Psoas muscle (tissue), 8 donors: Measurements from ENCODE around the gene HMCN2. TPM values are rescaled to one million over a fixed set of nuclear protein-coding genes. Genes with fewer than 3 reads are reported as not detected.

Experiments
- ATAC-seq, 4 donors: fragments of 200-7000 bp; cut with Tn5 transposase; one replicate each; pipeline ENCODE4 v1.9.1; 2020; ENCODE audit warnings: moderate library complexity in 3 of 4, mild to moderate bottlenecking in 2 of 4
- DNase-seq, 2 donors: peaks; one replicate each; pipeline ENCODE4 v3.0.0-alpha.2; 2020
- H3K27ac ChIP-seq: fragments of 200-600 bp; one replicate; pipeline ENCODE4 v1.8.0; 2022
- H3K27me3 ChIP-seq, 3 donors: fragments of 200-600 bp in 1 of 3; one replicate each; pipeline versions ENCODE4 v1.6.1 to v1.8.0; 2013 to 2022; ENCODE audit warnings: low read length in 2 of 3, mild to moderate bottlenecking in 2 of 3, moderate library complexity in 1 of 3; ENCODE audit not compliant: insufficient read depth in 3 of 3
- H3K36me3 ChIP-seq, 2 donors: fragments of 200-600 bp in 1 of 2; one replicate each; pipeline versions ENCODE4 v1.6.1 to v1.8.0; 2013 to 2022; ENCODE audit warnings: low read depth in 1 of 2, mild to moderate bottlenecking in 1 of 2, moderate library complexity in 1 of 2; ENCODE audit not compliant: insufficient read depth in 1 of 2
- H3K4me1 ChIP-seq: fragments of 200-600 bp; one replicate; pipeline ENCODE4 v1.8.0; 2022
- H3K4me3 ChIP-seq: fragments of 200-600 bp; one replicate; pipeline ENCODE4 v1.8.0; 2022; ENCODE audit warnings: mild to moderate bottlenecking
- H3K9me3 ChIP-seq: fragments of 200-600 bp; one replicate; pipeline ENCODE4 v1.8.0; 2022
- WGBS, 3 donors: extraction: QIAGEN DNeasy Blood & Tissue Kit; methylation state at CpG; one replicate each; pipeline versions ENCODE4 v1.1.6 to v1.1.7; 2013; 5-methylcytosine and 5-hydroxymethylcytosine counted together
- intact Hi-C, 2 donors: fragments of 100-400 bp; cut with DNase I; formaldehyde crosslinking; loops; one replicate each; pipeline versions ENCODE4 v1.11.0 to v1.14.2; 2022
- polyA plus RNA-seq, 3 donors: library from polyadenylated mRNA; stranded (reverse); fragments of 200-250 nt; gene quantifications; one replicate each; pipeline ENCODE4 v1.2.3, GENCODE V29; 2013
- total RNA-seq, 4 donors: library from RNA; stranded (reverse); fragmentation: NEBNext Ultra II Directional in 2 of 4; extraction: Animal tissue kit (Norgen Biotek cat#: 25700) in 2 of 4; gene quantifications; one replicate each; pipeline versions ENCODE4 v1.2.1 to v1.2.4, GENCODE V29; 2021 to 2023
- TF ChIP-seq, protein P1 (sequence below): fragments of 200-600 bp; IDR thresholded peaks from one replicate; pipeline ENCODE4 v1.8.0; 2022; ENCODE audit warnings: antibody characterized with exemption
- donor health status: healthy with polysubstance abuse.
- donor health status: DM: no; HTN: no; CAD: no; lungs with moderate emphysema.
- donor health status: Bipolar disorder and iron deficiency.
- donor health status: healthy.
- donor health status: DM: yes; HTN: yes; CAD: no.
- donor health status: DM: no; HTN: no; CAD: no.
- donor health status: DM: no; HTN: no; CAD: no.
- donor health status: DM: yes; HTN: yes; CAD: no.

The HMCN2 gene
- total and polyA plus RNA-seq, 7 donors, result 3.6 to 13.2 (median 6.7) TPM

DNA sequence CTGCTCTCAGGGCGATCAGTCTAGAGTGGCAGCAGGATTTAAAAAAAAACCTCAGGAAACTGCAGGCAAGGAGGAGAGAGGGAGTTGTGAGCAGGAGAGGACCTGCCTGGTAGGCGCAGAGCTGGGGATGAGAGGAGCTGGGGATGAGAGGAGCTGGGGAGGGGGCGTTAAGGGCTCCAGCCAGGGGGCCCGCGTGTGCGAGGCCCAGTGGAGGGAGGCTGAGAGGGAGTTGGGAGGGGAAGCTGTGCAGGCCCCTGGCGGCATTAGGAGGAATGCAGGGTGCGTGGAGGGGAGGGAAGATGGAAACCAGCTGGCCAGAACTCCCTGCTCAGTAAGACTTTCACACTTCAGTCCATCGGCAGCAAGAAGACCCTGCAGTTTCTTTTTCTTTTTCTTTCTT, 45.2 kb upstream of the HMCN2 start:
- TF ChIP-seq, protein P1, sequence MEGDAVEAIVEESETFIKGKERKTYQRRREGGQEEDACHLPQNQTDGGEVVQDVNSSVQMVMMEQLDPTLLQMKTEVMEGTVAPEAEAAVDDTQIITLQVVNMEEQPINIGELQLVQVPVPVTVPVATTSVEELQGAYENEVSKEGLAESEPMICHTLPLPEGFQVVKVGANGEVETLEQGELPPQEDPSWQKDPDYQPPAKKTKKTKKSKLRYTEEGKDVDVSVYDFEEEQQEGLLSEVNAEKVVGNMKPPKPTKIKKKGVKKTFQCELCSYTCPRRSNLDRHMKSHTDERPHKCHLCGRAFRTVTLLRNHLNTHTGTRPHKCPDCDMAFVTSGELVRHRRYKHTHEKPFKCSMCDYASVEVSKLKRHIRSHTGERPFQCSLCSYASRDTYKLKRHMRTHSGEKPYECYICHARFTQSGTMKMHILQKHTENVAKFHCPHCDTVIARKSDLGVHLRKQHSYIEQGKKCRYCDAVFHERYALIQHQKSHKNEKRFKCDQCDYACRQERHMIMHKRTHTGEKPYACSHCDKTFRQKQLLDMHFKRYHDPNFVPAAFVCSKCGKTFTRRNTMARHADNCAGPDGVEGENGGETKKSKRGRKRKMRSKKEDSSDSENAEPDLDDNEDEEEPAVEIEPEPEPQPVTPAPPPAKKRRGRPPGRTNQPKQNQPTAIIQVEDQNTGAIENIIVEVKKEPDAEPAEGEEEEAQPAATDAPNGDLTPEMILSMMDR, result no peak
- H3K4me3 ChIP-seq, result no peak overlapping the region
- intact Hi-C loops, result no loop called here
- no peak for ATAC-seq
- H3K4me1 ChIP-seq, result no peaks in the 10 kb centered on the region
- peaks cover 0 to 2% (median 0%) of the 10 kb centered on the region in 3 donors for H3K27me3 ChIP-seq
- no peaks in the 10 kb centered on the region for H3K36me3 ChIP-seq
- H3K9me3 ChIP-seq, result no peaks in the 10 kb centered on the region
- 38 to 45% (median 39%) methylated on average over 9 of the region's 9 CpGs for WGBS, 3 donors
- H3K27ac ChIP-seq, result no peak overlapping the region
- DNase-seq, result no peak

DNA sequence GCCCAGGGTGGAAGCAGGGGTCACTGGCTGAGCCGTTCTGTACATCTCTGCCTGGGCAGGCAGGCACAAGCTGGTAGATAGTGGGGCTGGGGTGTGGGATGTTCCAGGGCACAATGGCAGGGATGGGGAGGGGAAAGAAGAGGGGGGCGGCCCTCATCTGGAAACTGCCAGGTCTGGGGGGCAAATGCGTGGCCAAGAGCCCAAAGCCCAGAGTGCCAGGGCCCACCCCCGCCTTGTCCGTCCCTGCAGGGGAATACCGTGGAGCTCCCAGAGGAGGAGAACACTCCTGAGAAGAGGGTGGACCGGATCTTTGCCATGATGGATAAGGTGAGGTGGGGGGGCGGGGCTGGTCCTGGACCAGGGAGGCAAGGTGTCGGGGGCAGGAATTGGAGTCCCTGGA, 42.7 kb upstream of the HMCN2 start:
- no peaks in the 10 kb centered on the region for H3K4me1 ChIP-seq
- peaks cover 6% of the 10 kb centered on the region for H3K9me3 ChIP-seq
- TF ChIP-seq, protein P1, result no peak
- no peaks in the 10 kb centered on the region for H3K36me3 ChIP-seq
- DNase-seq, result no peak
- H3K27me3 ChIP-seq, result peaks cover 0 to 2% (median 0%) of the 10 kb centered on the region in 3 donors
- no peak overlapping the region for H3K27ac ChIP-seq
- H3K4me3 ChIP-seq, result no peak overlapping the region
- no peak for ATAC-seq
- intact Hi-C loops, result no loop called here
- 90 to 97% (median 94%) methylated on average over 8 to 9 of the region's 9 CpGs for WGBS, 3 donors

GRCh38 chr9:130225071-130225470, 40.5 kb upstream of the HMCN2 start:
- intact Hi-C loops, result no loop called here
- WGBS, 3 donors, result 83 to 94% (median 91%) methylated on average over 11 of the region's 11 CpGs
- H3K4me1 ChIP-seq, result no peaks in the 10 kb centered on the region
- TF ChIP-seq, protein P1, result no peak
- H3K27me3 ChIP-seq, result peaks cover 0 to 2% (median 0%) of the 10 kb centered on the region in 3 donors
- no peak overlapping the region for H3K4me3 ChIP-seq
- DNase-seq (no peak), ATAC-seq (no peak)
- peaks cover 9% of the 10 kb centered on the region for H3K9me3 ChIP-seq
- H3K27ac ChIP-seq, result no peak overlapping the region
- H3K36me3 ChIP-seq, result no peaks in the 10 kb centered on the region

DNA sequence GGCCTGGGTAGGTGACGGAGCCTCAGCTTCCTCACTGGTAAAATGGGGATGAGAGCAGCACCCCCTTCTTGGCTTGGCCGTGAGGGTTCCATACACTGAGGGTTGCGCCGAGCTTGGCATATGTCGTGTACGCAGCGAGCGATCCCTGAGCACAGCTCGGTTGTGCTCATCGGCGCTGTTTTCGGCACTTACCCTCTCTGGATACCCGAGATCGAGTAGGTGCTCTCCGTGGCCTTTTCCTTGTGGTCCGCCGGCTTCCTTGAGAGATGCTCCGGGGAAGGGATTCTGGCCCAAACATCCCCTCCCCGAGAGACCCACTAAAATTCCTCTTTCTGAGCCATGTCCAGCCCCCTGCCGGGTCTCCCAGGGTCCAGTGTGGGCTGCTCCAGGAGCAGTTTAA, 40.0 kb upstream of the HMCN2 start:
- peaks cover 9% of the 10 kb centered on the region for H3K9me3 ChIP-seq
- H3K4me3 ChIP-seq, result no peak overlapping the region
- H3K4me1 ChIP-seq, result no peaks in the 10 kb centered on the region
- peaks cover 0 to 2% (median 0%) of the 10 kb centered on the region in 3 donors for H3K27me3 ChIP-seq
- 95 to 96% (median 95%) methylated on average over 20 of the region's 20 CpGs for WGBS, 3 donors
- DNase-seq, result peak in 1 of 2 donors; percentile 37
- H3K36me3 ChIP-seq, result no peaks in the 10 kb centered on the region
- TF ChIP-seq, protein P1, result no peak
- no peak for ATAC-seq
- intact Hi-C loops, result no loop called here
- H3K27ac ChIP-seq, result no peak overlapping the region

- intact Hi-C loops, result no loop called here
- TF ChIP-seq, protein P1, result no peak
- H3K27ac ChIP-seq, result no peak overlapping the region
- 87 to 92% (median 91%) methylated on average over 12 of the region's 12 CpGs for WGBS, 3 donors
- H3K4me3 ChIP-seq, result no peak overlapping the region
- peaks cover 0 to 2% (median 0%) of the 10 kb centered on the region in 3 donors for H3K27me3 ChIP-seq
- no peaks in the 10 kb centered on the region for H3K4me1 ChIP-seq
- DNase-seq (peak in 1 of 2 donors; percentile 25), ATAC-seq (no peak)
- no peaks in the 10 kb centered on the region for H3K36me3 ChIP-seq
- H3K9me3 ChIP-seq, result peaks cover 9% of the 10 kb centered on the region
Measured at GRCh38 chr9:130226112-130226511, 39.4 kb upstream of the HMCN2 start.
